Vagina (tissue), 2 donors: ENCODE measurements around the gene MIAT.
A peak's percentile ranks its signal among the peaks of the same experiment; 100 is the strongest.

ENCODE experiments used
- POLR2A ChIP-seq, 2 donors: fragments of 450-650 bp; IDR thresholded peaks; one replicate each; pipeline ENCODE4 v1.6.1; 2017; ENCODE audit warnings: antibody characterized with exemption in 2 of 2, mild to moderate bottlenecking in 2 of 2, moderate library complexity in 2 of 2
- POLR2AphosphoS5 ChIP-seq, 2 donors: sonication (generic); formaldehyde crosslinking; IDR thresholded peaks; one replicate each; pipeline ENCODE4 v1.9.0; 2017; ENCODE audit warnings: antibody characterized with exemption in 2 of 2, mild to moderate bottlenecking in 2 of 2, low read depth in 1 of 2; ENCODE audit not compliant: insufficient read depth in 1 of 2
- TF ChIP-seq, protein P1 (sequence below), 3 experiments: fragments of 450-650 bp in 2 of 3; fragments of 200-600 bp in 1 of 3; sonication (generic) in 1 of 3; IDR thresholded peaks; one replicate each; pipeline ENCODE4 v1.5.1; 2017 to 2019; ENCODE audit warnings: antibody characterized with exemption in 3 of 3, mild to moderate bottlenecking in 2 of 3, moderate library complexity in 2 of 3

- TF ChIP-seq, protein P1, sequence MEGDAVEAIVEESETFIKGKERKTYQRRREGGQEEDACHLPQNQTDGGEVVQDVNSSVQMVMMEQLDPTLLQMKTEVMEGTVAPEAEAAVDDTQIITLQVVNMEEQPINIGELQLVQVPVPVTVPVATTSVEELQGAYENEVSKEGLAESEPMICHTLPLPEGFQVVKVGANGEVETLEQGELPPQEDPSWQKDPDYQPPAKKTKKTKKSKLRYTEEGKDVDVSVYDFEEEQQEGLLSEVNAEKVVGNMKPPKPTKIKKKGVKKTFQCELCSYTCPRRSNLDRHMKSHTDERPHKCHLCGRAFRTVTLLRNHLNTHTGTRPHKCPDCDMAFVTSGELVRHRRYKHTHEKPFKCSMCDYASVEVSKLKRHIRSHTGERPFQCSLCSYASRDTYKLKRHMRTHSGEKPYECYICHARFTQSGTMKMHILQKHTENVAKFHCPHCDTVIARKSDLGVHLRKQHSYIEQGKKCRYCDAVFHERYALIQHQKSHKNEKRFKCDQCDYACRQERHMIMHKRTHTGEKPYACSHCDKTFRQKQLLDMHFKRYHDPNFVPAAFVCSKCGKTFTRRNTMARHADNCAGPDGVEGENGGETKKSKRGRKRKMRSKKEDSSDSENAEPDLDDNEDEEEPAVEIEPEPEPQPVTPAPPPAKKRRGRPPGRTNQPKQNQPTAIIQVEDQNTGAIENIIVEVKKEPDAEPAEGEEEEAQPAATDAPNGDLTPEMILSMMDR (IDR thresholded peaks at IDR 0.05): no peak
- TF ChIP-seq POLR2A (IDR thresholded peaks at IDR 0.05) (no peak), POLR2AphosphoS5 (IDR thresholded peaks at IDR 0.05; ENCODE audit: insufficient read depth in 1 of 2, low read depth in 1 of 2) (peak in 1 of 2 donors; percentile 31)
These were observed 1.5 kb downstream of the MIAT start for GRCh38 chr22:26658671-26659478.
